ENCODE data around the gene PCDHGC3.

The PCDHGC3 gene

DNA sequence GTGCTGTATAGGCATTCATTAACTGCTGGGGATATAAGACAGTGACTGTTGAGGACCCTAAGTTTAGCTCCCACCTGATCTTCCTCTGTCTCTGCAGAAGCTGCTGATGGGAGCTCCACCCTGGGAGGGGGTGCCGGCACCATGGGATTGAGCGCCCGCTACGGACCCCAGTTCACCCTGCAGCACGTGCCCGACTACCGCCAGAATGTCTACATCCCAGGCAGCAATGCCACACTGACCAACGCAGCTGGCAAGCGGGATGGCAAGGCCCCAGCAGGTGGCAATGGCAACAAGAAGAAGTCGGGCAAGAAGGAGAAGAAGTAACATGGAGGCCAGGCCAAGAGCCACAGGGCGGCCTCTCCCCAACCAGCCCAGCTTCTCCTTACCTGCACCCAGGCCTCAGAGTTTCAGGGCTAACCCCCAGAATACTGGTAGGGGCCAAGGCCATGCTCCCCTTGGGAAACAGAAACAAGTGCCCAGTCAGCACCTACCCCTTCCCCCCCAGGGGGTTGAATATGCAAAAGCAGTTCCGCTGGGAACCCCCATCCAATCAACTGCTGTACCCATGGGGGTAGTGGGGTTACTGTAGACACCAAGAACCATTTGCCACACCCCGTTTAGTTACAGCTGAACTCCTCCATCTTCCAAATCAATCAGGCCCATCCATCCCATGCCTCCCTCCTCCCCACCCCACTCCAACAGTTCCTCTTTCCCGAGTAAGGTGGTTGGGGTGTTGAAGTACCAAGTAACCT is 35.3 kb downstream of the PCDHGC3 start:
- Mint-ChIP-seq H3K9me3 (peaks cover 5% of the 10 kb centered on the region), H3K4me3 (peak overlapping the region; percentile 40), H3K27me3 (no peaks in the 10 kb centered on the region), H3K27ac (peak overlapping the region; percentile 30), H3K36me3 (peaks cover 20% of the 10 kb centered on the region), H3K4me1 (peaks cover 92% of the 10 kb centered on the region)
- peak; percentile 75 for ATAC-seq

DNA sequence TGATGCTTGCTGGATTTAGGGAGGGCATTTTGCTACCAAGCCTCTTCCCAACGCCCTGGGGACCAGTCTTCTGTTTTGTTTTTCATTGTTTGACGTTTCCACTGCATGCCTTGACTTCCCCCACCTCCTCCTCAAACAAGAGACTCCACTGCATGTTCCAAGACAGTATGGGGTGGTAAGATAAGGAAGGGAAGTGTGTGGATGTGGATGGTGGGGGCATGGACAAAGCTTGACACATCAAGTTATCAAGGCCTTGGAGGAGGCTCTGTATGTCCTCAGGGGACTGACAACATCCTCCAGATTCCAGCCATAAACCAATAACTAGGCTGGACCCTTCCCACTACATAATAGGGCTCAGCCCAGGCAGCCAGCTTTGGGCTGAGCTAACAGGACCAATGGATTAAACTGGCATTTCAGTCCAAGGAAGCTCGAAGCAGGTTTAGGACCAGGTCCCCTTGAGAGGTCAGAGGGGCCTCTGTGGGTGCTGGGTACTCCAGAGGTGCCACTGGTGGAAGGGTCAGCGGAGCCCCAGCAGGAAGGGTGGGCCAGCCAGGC is 36.1 kb downstream of the PCDHGC3 start:
- peak overlapping the region; percentile 40 for H3K4me3 Mint-ChIP-seq

DNA sequence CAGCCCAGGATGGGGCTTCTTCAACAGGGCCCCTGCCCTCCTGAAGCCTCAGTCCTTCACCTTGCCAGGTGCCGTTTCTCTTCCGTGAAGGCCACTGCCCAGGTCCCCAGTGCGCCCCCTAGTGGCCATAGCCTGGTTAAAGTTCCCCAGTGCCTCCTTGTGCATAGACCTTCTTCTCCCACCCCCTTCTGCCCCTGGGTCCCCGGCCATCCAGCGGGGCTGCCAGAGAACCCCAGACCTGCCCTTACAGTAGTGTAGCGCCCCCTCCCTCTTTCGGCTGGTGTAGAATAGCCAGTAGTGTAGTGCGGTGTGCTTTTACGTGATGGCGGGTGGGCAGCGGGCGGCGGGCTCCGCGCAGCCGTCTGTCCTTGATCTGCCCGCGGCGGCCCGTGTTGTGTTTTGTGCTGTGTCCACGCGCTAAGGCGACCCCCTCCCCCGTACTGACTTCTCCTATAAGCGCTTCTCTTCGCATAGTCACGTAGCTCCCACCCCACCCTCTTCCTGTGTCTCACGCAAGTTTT is 36.7 kb downstream of the PCDHGC3 start:
- Mint-ChIP-seq H3K27ac (peak overlapping the region; percentile 30), H3K9me3 (peaks cover 5% of the 10 kb centered on the region), H3K4me3 (peak overlapping the region; percentile 70), H3K27me3 (no peaks in the 10 kb centered on the region), H3K36me3 (peaks cover 35% of the 10 kb centered on the region), H3K4me1 (peaks cover 93% of the 10 kb centered on the region)
- ATAC-seq: no peak

More for the DNA sequence above, 36.1 kb downstream of the PCDHGC3 start:
- no peak for ATAC-seq
- no peaks in the 10 kb centered on the region for H3K27me3 Mint-ChIP-seq
- H3K9me3 Mint-ChIP-seq: peaks cover 5% of the 10 kb centered on the region
- H3K4me1 Mint-ChIP-seq: peaks cover 99% of the 10 kb centered on the region
- H3K27ac Mint-ChIP-seq: peak overlapping the region; percentile 30
- peaks cover 29% of the 10 kb centered on the region for H3K36me3 Mint-ChIP-seq

DNA sequence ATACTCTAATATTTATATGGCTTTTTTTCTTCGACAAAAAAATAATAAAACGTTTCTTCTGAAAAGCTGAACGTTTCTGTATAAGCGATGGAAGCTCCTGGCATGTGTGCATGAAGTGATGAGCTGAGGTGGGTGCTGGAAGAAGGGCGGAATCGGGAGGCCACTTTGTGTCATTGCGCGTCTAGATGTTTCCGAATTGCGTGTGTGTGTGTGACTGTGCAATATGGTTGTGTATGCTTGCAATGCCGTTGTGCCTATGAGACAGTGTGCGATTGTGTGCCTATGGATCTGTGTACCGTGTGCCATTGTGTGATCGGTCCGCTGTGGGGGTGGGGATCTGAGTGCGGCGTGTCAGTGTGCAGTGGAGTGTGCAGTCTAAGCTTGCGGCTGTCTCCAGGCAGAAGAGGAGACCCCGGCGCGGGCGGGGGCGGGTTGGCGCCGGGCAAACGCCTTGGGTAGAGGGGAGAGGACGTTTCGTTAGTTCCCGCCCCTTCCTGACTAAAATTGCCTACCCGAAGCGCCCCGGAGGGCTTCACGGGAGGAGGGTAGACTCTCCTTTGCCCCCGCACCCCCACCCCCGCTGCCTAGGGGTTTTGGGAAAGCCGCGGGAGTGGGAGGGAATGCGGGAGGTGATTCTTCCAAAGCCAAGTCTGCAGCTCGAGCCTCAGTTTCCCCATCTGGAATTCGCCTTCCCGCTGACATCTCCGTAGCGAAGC is 37.3 kb downstream of the PCDHGC3 start:
- H3K9me3 Mint-ChIP-seq: peaks cover 5% of the 10 kb centered on the region
- peaks cover 41% of the 10 kb centered on the region for H3K36me3 Mint-ChIP-seq
- peaks cover 87% of the 10 kb centered on the region for H3K4me1 Mint-ChIP-seq
- ATAC-seq: peak; percentile 6
- peak overlapping the region; percentile 70 for H3K4me3 Mint-ChIP-seq
- H3K27ac Mint-ChIP-seq: peak overlapping the region; percentile 30
- no peaks in the 10 kb centered on the region for H3K27me3 Mint-ChIP-seq

DNA sequence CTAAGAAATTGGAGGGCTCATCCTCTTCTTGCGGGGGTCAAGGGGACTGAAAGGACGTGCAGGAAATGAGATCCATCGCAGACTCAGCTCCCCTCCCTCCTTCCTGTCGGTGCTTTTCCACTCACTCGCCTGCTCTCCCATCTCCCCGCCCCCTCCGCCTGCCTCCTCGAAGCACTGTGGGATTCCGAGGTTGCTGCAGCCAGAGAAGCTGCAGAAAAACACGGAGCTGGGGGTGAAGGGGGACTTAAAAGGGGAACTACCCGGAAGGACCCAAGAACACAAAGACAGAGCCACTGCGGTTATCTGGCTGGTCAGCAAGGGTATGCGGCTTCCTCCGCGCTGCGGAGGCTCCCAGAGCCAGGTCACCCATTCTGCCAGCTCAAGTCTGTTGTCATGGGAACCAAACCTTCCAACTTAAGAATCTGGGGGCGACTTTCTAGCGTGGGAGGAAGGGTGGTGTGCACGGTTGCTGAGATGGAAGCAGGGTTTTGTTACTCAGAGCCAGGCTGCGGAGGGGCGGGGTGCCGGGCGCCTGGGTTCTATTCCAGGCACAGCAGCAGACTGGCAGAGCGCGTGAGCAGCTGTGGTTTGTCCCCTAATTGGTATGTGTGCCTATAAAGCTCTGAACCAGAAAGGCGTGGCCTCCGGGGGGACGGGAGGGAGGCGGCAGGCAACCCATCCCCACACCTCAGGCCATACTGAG is 38.0 kb downstream of the PCDHGC3 start:
- Mint-ChIP-seq H3K4me3 (peak overlapping the region; percentile 70), H3K9me3 (peaks cover 5% of the 10 kb centered on the region), H3K27ac (peak overlapping the region; percentile 30), H3K27me3 (no peaks in the 10 kb centered on the region), H3K36me3 (peaks cover 48% of the 10 kb centered on the region), H3K4me1 (peaks cover 80% of the 10 kb centered on the region)
- ATAC-seq: peak; percentile 72

DNA sequence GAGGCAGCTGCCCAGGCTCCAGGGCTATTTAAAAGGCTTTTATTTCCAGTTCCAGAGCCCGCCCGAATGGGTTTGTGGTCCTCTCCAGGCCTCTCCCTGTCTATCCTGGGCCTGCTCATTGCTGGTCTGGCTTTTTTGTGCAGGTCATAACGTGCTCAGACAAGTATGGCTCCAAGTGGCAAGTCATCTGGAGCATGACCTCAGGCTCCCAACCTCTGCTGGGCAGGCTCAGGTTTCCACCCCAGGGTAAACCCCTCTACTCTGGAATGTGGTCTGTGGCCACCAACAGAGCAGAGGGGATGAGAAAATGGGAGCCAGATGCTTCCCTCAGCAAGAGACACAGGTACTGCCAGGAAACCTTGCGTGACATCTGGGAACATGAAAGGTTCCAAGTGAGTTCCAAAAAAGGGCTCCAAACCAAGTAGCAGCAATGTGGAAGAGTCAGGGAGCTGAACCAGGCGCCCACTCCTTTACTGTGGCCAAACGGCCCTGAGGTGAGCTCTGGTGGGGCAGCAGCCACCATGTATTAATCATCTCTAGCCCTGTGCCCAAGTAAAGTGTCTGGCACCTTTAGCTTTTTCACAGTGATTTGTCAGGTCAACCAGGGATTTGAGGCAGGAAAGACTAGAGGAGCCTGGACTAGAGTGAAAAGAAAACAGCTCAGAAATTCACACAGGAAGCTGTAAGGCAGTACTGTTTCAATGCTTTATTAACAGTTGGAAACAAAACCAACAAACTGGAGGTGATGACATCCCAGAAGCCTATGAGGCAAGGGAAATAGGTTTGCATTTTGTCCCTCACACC is 38.8 kb downstream of the PCDHGC3 start:
- Mint-ChIP-seq H3K27ac (peak overlapping the region; percentile 30), H3K9me3 (peaks cover 5% of the 10 kb centered on the region), H3K36me3 (peaks cover 55% of the 10 kb centered on the region), H3K27me3 (no peaks in the 10 kb centered on the region), H3K4me3 (peak overlapping the region; percentile 8), H3K4me1 (peaks cover 72% of the 10 kb centered on the region)
- no peak for ATAC-seq

DNA sequence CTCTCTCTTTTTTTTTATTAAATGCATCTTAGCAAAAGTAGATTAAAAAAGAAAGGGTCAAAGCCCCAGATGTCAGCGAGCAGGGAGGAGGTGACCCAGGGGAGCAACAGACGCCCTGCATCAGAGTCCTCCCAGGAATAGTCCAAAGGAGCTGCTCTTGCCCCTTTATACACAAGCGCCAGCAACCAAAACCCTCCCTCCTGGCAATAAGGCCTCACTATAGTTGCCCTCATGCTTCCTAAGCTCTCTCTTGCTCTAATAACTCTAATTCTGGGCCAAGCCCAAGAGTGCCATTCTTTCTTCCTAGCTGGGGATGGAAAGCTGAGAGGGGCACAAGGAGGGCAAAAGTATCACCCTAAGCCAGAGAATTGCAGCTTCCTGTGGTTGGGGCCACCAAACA is 39.4 kb downstream of the PCDHGC3 start:
- no peak for ATAC-seq
- H3K36me3 Mint-ChIP-seq: peaks cover 62% of the 10 kb centered on the region
- no peak overlapping the region for H3K4me3 Mint-ChIP-seq
- H3K4me1 Mint-ChIP-seq: peaks cover 66% of the 10 kb centered on the region
- no peak overlapping the region for H3K27ac Mint-ChIP-seq
- peaks cover 5% of the 10 kb centered on the region for H3K9me3 Mint-ChIP-seq
- no peaks in the 10 kb centered on the region for H3K27me3 Mint-ChIP-seq

DNA sequence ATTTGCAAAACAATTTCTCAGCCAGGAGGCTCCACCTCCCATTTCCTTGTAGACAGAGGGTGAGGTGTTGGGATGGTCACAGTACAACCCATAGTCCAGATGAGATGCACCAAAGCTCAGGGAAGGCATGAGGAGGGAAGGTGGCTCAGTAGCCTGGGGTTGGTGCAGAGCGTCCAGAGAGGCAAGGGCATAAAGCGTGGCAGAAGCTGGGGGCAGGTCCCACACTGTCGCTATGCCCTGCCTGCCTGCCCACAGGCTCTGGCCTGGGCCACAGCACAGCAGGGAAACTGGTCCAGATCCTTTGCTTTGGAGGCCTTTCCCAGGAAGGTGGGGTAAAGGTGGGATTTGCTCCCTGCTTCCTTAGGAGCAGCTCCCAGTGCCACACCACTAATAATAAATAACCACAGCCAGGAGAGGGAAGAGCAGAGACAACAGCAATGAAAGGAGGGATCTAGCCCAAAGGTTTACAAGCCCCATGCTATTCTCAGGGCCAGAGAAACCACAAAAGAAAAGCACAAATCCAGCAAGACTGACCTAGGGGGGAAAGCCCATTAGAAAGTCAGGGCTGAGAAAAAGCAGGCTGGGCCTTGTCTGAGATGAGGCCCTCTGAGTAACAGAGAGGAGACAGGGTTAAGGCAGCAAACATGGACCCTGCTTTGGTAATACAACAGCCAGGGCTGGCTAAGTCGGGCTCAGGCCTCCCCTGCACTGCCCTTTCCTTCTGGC is 40.3 kb downstream of the PCDHGC3 start:
- Mint-ChIP-seq H3K27me3 (no peaks in the 10 kb centered on the region), H3K4me1 (peaks cover 57% of the 10 kb centered on the region), H3K4me3 (no peak overlapping the region)

DNA sequence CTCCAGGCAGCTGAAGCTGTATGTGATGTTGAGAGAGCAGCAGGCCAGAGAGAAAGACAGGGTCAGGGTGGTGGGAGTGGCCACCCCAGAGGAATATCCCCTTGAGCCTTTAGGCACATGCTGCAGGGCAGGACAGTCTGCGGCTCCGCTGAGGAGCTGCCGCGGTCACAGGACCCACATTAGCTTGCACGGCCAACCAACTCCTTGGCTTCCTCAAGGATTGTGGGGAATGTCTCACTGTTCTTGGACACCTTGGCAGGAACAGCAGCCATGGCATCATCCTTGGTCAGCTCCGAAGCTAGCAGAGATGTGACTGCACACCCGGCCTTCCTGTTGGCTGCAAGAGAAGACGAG is 40.9 kb downstream of the PCDHGC3 start:
- ATAC-seq: no peak
- Mint-ChIP-seq H3K4me1 (peaks cover 51% of the 10 kb centered on the region), H3K4me3 (no peak overlapping the region), H3K27me3 (no peaks in the 10 kb centered on the region), H3K27ac (peak overlapping the region; percentile 41), H3K36me3 (peaks cover 73% of the 10 kb centered on the region), H3K9me3 (peaks cover under 1% of the 10 kb centered on the region)

More for the DNA sequence above, 40.3 kb downstream of the PCDHGC3 start:
- Mint-ChIP-seq H3K9me3 (peaks cover 5% of the 10 kb centered on the region), H3K36me3 (peaks cover 68% of the 10 kb centered on the region), H3K27ac (peak overlapping the region; percentile 41)
- no peak for ATAC-seq

DNA sequence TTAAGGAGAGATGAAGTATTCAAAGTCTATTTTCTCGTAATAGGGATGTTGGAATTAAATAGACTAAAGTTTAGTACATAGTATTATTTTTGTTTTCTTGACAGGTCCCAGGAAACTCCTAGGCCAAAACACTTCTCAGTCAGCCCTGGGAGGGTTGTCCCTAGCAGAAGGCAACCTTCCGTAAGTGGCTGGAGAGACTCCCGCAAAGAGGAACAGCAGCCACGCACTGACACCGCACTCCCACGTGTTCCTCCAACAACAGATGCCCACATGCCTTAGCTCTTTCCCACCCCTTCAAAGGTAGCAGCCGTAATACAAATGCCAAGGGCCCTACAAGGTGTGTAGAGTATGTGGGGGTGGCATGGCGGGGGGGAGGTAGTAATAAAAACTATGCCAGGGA is 41.5 kb downstream of the PCDHGC3 start:
- Mint-ChIP-seq H3K4me3 (no peak overlapping the region), H3K4me1 (peaks cover 49% of the 10 kb centered on the region), H3K36me3 (peaks cover 80% of the 10 kb centered on the region), H3K9me3 (no peaks in the 10 kb centered on the region), H3K27ac (no peak overlapping the region), H3K27me3 (no peaks in the 10 kb centered on the region)
- ATAC-seq: no peak

DNA sequence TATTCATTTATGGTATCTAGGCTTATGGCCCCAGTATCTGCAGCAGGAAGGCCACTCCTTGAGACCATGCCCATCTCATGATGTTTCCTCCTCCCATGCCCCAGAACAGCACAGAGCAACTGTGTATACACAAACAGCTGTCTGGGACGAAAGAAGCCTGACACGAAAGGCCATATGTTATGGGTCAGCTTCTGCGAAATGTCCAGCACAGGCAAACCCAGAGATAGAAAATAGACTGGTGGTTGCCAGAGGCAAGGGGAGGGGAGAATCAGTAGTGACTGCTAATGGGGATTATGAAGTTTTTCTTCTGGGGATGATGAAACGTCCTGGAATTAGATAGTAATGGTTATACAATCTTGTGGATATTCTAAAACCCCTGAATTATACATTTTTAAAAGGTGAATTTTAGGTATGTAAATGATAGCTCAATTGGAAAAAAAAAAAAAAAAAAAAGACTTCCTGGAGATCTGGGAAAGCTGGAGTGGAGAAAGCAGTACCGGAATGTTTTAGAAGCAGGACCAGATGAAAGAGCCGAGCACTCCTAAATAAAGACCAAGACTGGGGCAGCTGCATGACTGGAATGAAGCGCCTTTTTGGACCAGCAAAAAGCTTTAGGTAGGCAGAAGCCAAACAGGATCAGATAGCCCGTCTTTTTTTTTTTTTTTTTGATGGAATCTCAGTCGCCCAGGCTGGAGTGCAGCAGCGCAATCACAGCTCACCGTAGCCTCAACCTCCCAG is 42.3 kb downstream of the PCDHGC3 start:
- no peak for ATAC-seq
- Mint-ChIP-seq H3K4me1 (peaks cover 45% of the 10 kb centered on the region), H3K4me3 (no peak overlapping the region), H3K27me3 (no peaks in the 10 kb centered on the region), H3K9me3 (no peaks in the 10 kb centered on the region), H3K36me3 (peaks cover 83% of the 10 kb centered on the region), H3K27ac (no peak overlapping the region)

DNA sequence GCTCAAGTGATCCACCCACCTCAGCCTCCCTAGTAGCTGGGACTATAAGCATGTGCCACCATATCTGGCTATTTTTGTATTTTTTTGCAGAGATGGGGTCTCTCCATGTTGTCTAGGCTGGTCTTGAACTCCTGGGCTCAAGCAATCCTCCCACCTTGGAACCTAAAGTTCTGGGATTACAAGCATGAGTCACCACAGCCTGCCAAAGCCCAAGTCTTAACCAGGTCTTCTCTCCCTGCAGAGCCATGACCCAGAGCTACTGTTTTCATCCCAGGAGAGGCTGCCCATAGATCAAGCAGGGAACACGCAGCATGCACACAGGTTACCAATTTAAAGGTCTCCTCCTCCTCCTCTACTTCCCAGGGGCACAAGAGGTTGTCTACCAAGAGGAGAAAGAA is 42.9 kb downstream of the PCDHGC3 start:
- Mint-ChIP-seq H3K27me3 (no peaks in the 10 kb centered on the region), H3K9me3 (no peaks in the 10 kb centered on the region), H3K27ac (no peak overlapping the region), H3K4me3 (no peak overlapping the region), H3K4me1 (peaks cover 40% of the 10 kb centered on the region), H3K36me3 (peaks cover 86% of the 10 kb centered on the region)
- ATAC-seq: no peak

Measured in stimulated activated memory B cell treated with anti-CD40 and anti-IgM and Interleukin-4, amounts not matched to agents 10 μg/mL and 1 μg/mL and 100 μg/mL, for 72 hours (primary cell).